HEK293 (cell line): ENCODE results near the gene CCDC201.

ENCODE experiments used
- CTCF ChIA-PET: fragments of 350-600 bp; formaldehyde crosslinking; extraction: SDS; loops from one replicate; lab custom pipeline; 2021; ENCODE audit warnings: antibody characterized with exemption; lab: Yijun Ruan, JAX
- POLR2A ChIA-PET: fragments of 300-600 bp; formaldehyde crosslinking; extraction: SDS; loops from one replicate; lab custom pipeline; 2020; ENCODE audit warnings: antibody characterized with exemption, inconsistent platforms; lab: Yijun Ruan, JAX
- H3K27ac ChIP-seq: fragments of 200-500 bp; sonication (Bioruptor generic); 2 replicates; pipeline ENCODE4 v1.5.1; 2014; ENCODE audit warnings: low read depth, low read length, control low read depth, inconsistent platforms; ENCODE audit errors: extremely low read depth
- H3K36me3 ChIP-seq, 2 experiments: fragments of 200-500 bp in 1 of 2; sonication (Bioruptor generic) in 1 of 2; 1 replicate in 1 of 2; 2 replicates in 1 of 2; pipeline ENCODE4 v1.5.1; 2014 to 2017; ENCODE audit warnings: inconsistent platforms in 2 of 2, low read length in 2 of 2; ENCODE audit not compliant: control insufficient read depth in 2 of 2, insufficient read depth in 1 of 2
- H3K4me1 ChIP-seq: fragments of 200-500 bp; sonication (Bioruptor generic); 2 replicates; pipeline ENCODE4 v1.5.1; 2014; ENCODE audit warnings: mild to moderate bottlenecking, low read length, inconsistent platforms; ENCODE audit not compliant: control insufficient read depth, insufficient read depth
- H3K4me3 ChIP-seq: 2 replicates; pipeline ENCODE4 v1.5.1; 2011; ENCODE audit warnings: low read depth, mild to moderate bottlenecking, control low read depth, low read length, moderate library complexity
- H3K9me3 ChIP-seq: fragments of 200-500 bp; sonication (Bioruptor generic); 2 replicates; pipeline ENCODE4 v1.5.1; 2014; ENCODE audit warnings: low read depth, low read length, inconsistent platforms; ENCODE audit not compliant: control insufficient read depth, insufficient read depth
- BCL11A ChIP-seq: fragments of 450-650 bp; formaldehyde crosslinking; IDR thresholded peaks from 2 replicates; pipeline ENCODE4 v1.5.1; 2016; ENCODE audit warnings: low read depth, missing biosample characterization, missing genetic modification characterization
- BCL6B ChIP-seq: fragments of 450-650 bp; formaldehyde crosslinking; IDR thresholded peaks from 2 replicates; pipeline ENCODE4 v1.5.1; 2017; ENCODE audit warnings: missing biosample characterization, missing genetic modification characterization
- CTCF ChIP-seq: fragments of 450-650 bp; formaldehyde crosslinking; IDR thresholded peaks from 2 replicates; pipeline ENCODE4 v1.5.1; 2016; ENCODE audit warnings: missing biosample characterization, missing genetic modification characterization
- GLI2 ChIP-seq: fragments of 450-650 bp; formaldehyde crosslinking; IDR thresholded peaks from 2 replicates; pipeline ENCODE4; 2017; ENCODE audit warnings: missing biosample characterization, missing genetic modification characterization, low read depth, borderline replicate concordance
- KLF17 ChIP-seq: fragments of 450-650 bp; formaldehyde crosslinking; IDR thresholded peaks from 2 replicates; pipeline ENCODE4 v1.5.1; 2016; ENCODE audit warnings: missing biosample characterization, missing genetic modification characterization
- OSR2 ChIP-seq: fragments of 450-650 bp; formaldehyde crosslinking; IDR thresholded peaks from 2 replicates; pipeline ENCODE4 v1.5.1; 2016; ENCODE audit warnings: missing biosample characterization, missing genetic modification characterization
- PBX3 ChIP-seq: sonication (generic); formaldehyde crosslinking; IDR thresholded peaks from 2 replicates; pipeline ENCODE4 v1.8.1; 2022; ENCODE audit warnings: mild to moderate bottlenecking, moderate library complexity, missing genetic modification reagents
- SETDB1 ChIP-seq: IDR thresholded peaks from one replicate; pipeline ENCODE4 v1.6.1; 2017; ENCODE audit warnings: mild to moderate bottlenecking, low read length, moderate library complexity, mixed read lengths; ENCODE audit not compliant: insufficient read length
- TRIM28 ChIP-seq: IDR thresholded peaks from 2 replicates; pipeline ENCODE4 v1.6.1; 2011; ENCODE audit warnings: low read length, control low read depth, borderline replicate concordance
- ZFP3 ChIP-seq: fragments of 450-650 bp; formaldehyde crosslinking; IDR thresholded peaks from 2 replicates; pipeline ENCODE4 v1.5.1; 2016; ENCODE audit warnings: low read depth, missing biosample characterization, missing genetic modification characterization
- ZNF10 ChIP-seq: fragments of 450-650 bp; formaldehyde crosslinking; IDR thresholded peaks from 2 replicates; pipeline ENCODE4 v1.5.1; 2017; ENCODE audit warnings: missing biosample characterization, missing genetic modification characterization
- ZNF132 ChIP-seq: fragments of 450-650 bp; formaldehyde crosslinking; IDR thresholded peaks from 2 replicates; pipeline ENCODE4 v1.5.1; 2017; ENCODE audit warnings: missing biosample characterization, missing genetic modification characterization, borderline replicate concordance
- ZNF155 ChIP-seq: fragments of 450-650 bp; formaldehyde crosslinking; IDR thresholded peaks from 2 replicates; pipeline ENCODE4 v1.5.1; 2016; ENCODE audit warnings: missing biosample characterization, missing genetic modification characterization
- ZNF184 ChIP-seq: fragments of 450-650 bp; IDR thresholded peaks from 2 replicates; pipeline ENCODE4 v1.5.1; 2018; ENCODE audit warnings: missing biosample characterization, mild to moderate bottlenecking, missing genetic modification characterization
- ZNF211 ChIP-seq: fragments of 450-650 bp; formaldehyde crosslinking; IDR thresholded peaks from 2 replicates; pipeline ENCODE4 v1.5.1; 2016; ENCODE audit warnings: low read depth, missing biosample characterization, missing genetic modification characterization
- ZNF214 ChIP-seq: fragments of 450-650 bp; formaldehyde crosslinking; IDR thresholded peaks from 2 replicates; pipeline ENCODE4 v1.5.1; 2017; ENCODE audit warnings: missing biosample characterization, mild to moderate bottlenecking, missing genetic modification characterization, borderline replicate concordance
- ZNF280D ChIP-seq: fragments of 450-650 bp; formaldehyde crosslinking; IDR thresholded peaks from 2 replicates; pipeline ENCODE4 v1.5.1; 2016; ENCODE audit warnings: missing biosample characterization, missing genetic modification characterization
- ZNF366 ChIP-seq: fragments of 450-650 bp; formaldehyde crosslinking; conservative IDR thresholded peaks from 2 replicates; pipeline ENCODE4 v1.5.1; 2016; ENCODE audit warnings: missing biosample characterization, missing genetic modification characterization
- ZNF404 ChIP-seq: fragments of 450-650 bp; formaldehyde crosslinking; IDR thresholded peaks from 2 replicates; pipeline ENCODE4 v1.5.1; 2017; ENCODE audit warnings: missing biosample characterization, missing genetic modification characterization
- ZNF488 ChIP-seq: fragments of 450-650 bp; formaldehyde crosslinking; IDR thresholded peaks from 2 replicates; pipeline ENCODE4 v1.5.1; 2016; ENCODE audit warnings: missing biosample characterization, missing genetic modification characterization
- ZNF654 ChIP-seq: fragments of 450-650 bp; formaldehyde crosslinking; IDR thresholded peaks from 2 replicates; pipeline ENCODE4 v1.5.1; 2016; ENCODE audit warnings: low read depth, missing biosample characterization, missing genetic modification characterization
- ZNF692 ChIP-seq: fragments of 450-650 bp; formaldehyde crosslinking; IDR thresholded peaks from 2 replicates; pipeline ENCODE4 v1.5.1; 2016; ENCODE audit warnings: missing biosample characterization, missing genetic modification characterization
- ZNF747 ChIP-seq: fragments of 450-650 bp; formaldehyde crosslinking; IDR thresholded peaks from 2 replicates; pipeline ENCODE4 v1.5.1; 2016; ENCODE audit warnings: missing biosample characterization, missing genetic modification characterization
- ZNF792 ChIP-seq: fragments of 450-650 bp; formaldehyde crosslinking; IDR thresholded peaks from 2 replicates; pipeline ENCODE4 v1.5.1; 2016; ENCODE audit warnings: missing biosample characterization, missing genetic modification characterization
- ZSCAN30 ChIP-seq: fragments of 450-650 bp; IDR thresholded peaks from 2 replicates; pipeline ENCODE4 v1.5.1; 2018; ENCODE audit warnings: missing biosample characterization, mild to moderate bottlenecking, missing genetic modification characterization, moderate library complexity

Gene CCDC201

GRCh38 chr7:45919993-45920459, 47.1 kb upstream of the CCDC201 start:
- Histone ChIP-seq H3K27ac (no peak overlapping the region), H3K9me3 (no peaks in the 10 kb centered on the region), H3K4me1 (peaks cover 3% of the 10 kb centered on the region; the same call in 1 of the 2 replicates), H3K36me3 (no peaks in the 10 kb centered on the region), H3K4me3 (peak overlapping the region; percentile 57)
- POLR2A ChIA-PET, result no interaction called here
- TF ChIP-seq ZNF404 (no peak), BCL6B (tag by site-specific recombination) (no peak), SETDB1 (no peak), ZNF692 (tag by site-specific recombination) (no peak), ZNF488 (tag by site-specific recombination) (no peak), BCL11A (no peak), PBX3 (CRISPR knock-in tag) (no peak), ZNF366 (tag by site-specific recombination) (no peak), ZNF211 (tag by site-specific recombination) (no peak)
- TF ChIP-seq, all 188 proteins: peak for 0
- CTCF ChIA-PET, result interaction anchor here (1.3 to 4.2 kb wide), 7 partner anchors 7 to 1181 kb away, joined by 3 to 21 read pairs (median 8); no protein-coding TSS in a partner anchor

- ChIA-PET POLR2A (no interaction called here), CTCF (interaction anchor here (0.6 to 4.2 kb wide), 9 partner anchors 26 to 1261 kb away, joined by 3 to 21 read pairs (median 4); no protein-coding TSS in a partner anchor)
- Histone ChIP-seq H3K4me3 (no peak overlapping the region), H3K4me1 (peaks cover 3% of the 10 kb centered on the region; the same call in 1 of the 2 replicates), H3K27ac (no peak overlapping the region), H3K36me3 (no peaks in the 10 kb centered on the region), H3K9me3 (no peaks in the 10 kb centered on the region)
- no peak for TF ChIP-seq ZNF747 (tag by site-specific recombination)
- no peak for TF ChIP-seq ZNF184 (tag by site-specific recombination)
- no peak for TF ChIP-seq ZSCAN30 (tag by site-specific recombination)
- no peak for TF ChIP-seq OSR2
- TF ChIP-seq ZFP3 (tag by site-specific recombination), result no peak
- TF ChIP-seq ZNF155, result no peak
- TF ChIP-seq ZNF654, result no peak
- TF ChIP-seq ZNF280D (tag by site-specific recombination), result no peak
- TF ChIP-seq ZNF792, result no peak
- no peak for TF ChIP-seq ZNF132 (tag by site-specific recombination)
- TF ChIP-seq ZNF10, result no peak
- no peak for TF ChIP-seq KLF17 (tag by site-specific recombination)
- no peak for TF ChIP-seq TRIM28
- TF ChIP-seq CTCF, result no peak
- no peak for TF ChIP-seq ZNF214 (tag by site-specific recombination)
- no peak for TF ChIP-seq GLI2
Observed at GRCh38 chr7:45919231-45919784, 46.4 kb upstream of the CCDC201 start.
